Measurements from ENCODE around the gene ZNF862.

Gene ZNF862

GRCh38 chr7:149804106-149804505, 34.1 kb upstream of the ZNF862 start:
- ATAC-seq = no peak
- TF ChIP-seq POU6F1 (CRISPR knock-in tag; IDR thresholded peaks at IDR 0.05; ENCODE audit: borderline replicate concordance, low read depth) (no peak), TCF4 (CRISPR knock-in tag; IDR thresholded peaks at IDR 0.05; ENCODE audit: borderline replicate concordance) (no peak), ZNF565 (CRISPR knock-in tag; conservative IDR thresholded peaks at IDR 0.05; ENCODE audit: low read depth) (no peak), CSDC2 (CRISPR knock-in tag; IDR thresholded peaks at IDR 0.05) (no peak), CSRNP3 (CRISPR knock-in tag; IDR thresholded peaks at IDR 0.05) (no peak), TOX (CRISPR knock-in tag; IDR thresholded peaks at IDR 0.05; ENCODE audit: borderline replicate concordance) (no peak), SNAI2 (CRISPR knock-in tag; IDR thresholded peaks at IDR 0.05) (no peak), ARNTL (CRISPR knock-in tag; IDR thresholded peaks at IDR 0.05; ENCODE audit: borderline replicate concordance, low read depth) (no peak), ZFP3 (CRISPR knock-in tag; IDR thresholded peaks at IDR 0.05) (no peak), ZC3H10 (CRISPR knock-in tag; IDR thresholded peaks at IDR 0.05) (no peak), GLIS3 (CRISPR knock-in tag; IDR thresholded peaks at IDR 0.05) (no peak), ISL1 (CRISPR knock-in tag; IDR thresholded peaks at IDR 0.05) (no peak), PPARA (CRISPR knock-in tag; IDR thresholded peaks at IDR 0.05; ENCODE audit: borderline replicate concordance) (no peak), ESRRG (CRISPR knock-in tag; IDR thresholded peaks at IDR 0.05) (no peak), RARB (CRISPR knock-in tag; IDR thresholded peaks at IDR 0.05) (no peak)
- TF ChIP-seq, protein P1, sequence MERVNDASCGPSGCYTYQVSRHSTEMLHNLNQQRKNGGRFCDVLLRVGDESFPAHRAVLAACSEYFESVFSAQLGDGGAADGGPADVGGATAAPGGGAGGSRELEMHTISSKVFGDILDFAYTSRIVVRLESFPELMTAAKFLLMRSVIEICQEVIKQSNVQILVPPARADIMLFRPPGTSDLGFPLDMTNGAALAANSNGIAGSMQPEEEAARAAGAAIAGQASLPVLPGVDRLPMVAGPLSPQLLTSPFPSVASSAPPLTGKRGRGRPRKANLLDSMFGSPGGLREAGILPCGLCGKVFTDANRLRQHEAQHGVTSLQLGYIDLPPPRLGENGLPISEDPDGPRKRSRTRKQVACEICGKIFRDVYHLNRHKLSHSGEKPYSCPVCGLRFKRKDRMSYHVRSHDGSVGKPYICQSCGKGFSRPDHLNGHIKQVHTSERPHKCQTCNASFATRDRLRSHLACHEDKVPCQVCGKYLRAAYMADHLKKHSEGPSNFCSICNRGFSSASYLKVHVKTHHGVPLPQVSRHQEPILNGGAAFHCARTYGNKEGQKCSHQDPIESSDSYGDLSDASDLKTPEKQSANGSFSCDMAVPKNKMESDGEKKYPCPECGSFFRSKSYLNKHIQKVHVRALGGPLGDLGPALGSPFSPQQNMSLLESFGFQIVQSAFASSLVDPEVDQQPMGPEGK (CRISPR knock-in tag; IDR thresholded peaks at IDR 0.05; ENCODE audit: borderline replicate concordance) = no peak
- TF ChIP-seq, protein P2, sequence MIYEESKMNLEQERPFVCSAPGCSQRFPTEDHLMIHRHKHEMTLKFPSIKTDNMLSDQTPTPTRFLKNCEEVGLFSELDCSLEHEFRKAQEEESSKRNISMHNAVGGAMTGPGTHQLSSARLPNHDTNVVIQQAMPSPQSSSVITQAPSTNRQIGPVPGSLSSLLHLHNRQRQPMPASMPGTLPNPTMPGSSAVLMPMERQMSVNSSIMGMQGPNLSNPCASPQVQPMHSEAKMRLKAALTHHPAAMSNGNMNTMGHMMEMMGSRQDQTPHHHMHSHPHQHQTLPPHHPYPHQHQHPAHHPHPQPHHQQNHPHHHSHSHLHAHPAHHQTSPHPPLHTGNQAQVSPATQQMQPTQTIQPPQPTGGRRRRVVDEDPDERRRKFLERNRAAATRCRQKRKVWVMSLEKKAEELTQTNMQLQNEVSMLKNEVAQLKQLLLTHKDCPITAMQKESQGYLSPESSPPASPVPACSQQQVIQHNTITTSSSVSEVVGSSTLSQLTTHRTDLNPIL (CRISPR knock-in tag; IDR thresholded peaks at IDR 0.05; ENCODE audit: low read depth) = no peak

GRCh38 chr7:149806726-149807125, 31.4 kb upstream of the ZNF862 start:
- no peak; the same call in 2 of the 3 replicates for ATAC-seq
- no peak for TF ChIP-seq ZFP30 (CRISPR knock-in tag; IDR thresholded peaks at IDR 0.05)
- no peak for TF ChIP-seq TSHZ2 (CRISPR knock-in tag; IDR thresholded peaks at IDR 0.05)
- TF ChIP-seq, protein P2 (CRISPR knock-in tag; IDR thresholded peaks at IDR 0.05; ENCODE audit: low read depth) = no peak
- no peak for TF ChIP-seq ZNF8 (CRISPR knock-in tag; IDR thresholded peaks at IDR 0.05)
- no peak for TF ChIP-seq CSRNP3 (CRISPR knock-in tag; IDR thresholded peaks at IDR 0.05)
- no peak for TF ChIP-seq ISL1 (CRISPR knock-in tag; IDR thresholded peaks at IDR 0.05)
- no peak for TF ChIP-seq CSDC2 (CRISPR knock-in tag; IDR thresholded peaks at IDR 0.05)
- TF ChIP-seq ZFP3 (CRISPR knock-in tag; IDR thresholded peaks at IDR 0.05) = no peak

Measured in SK-N-SH treated with all-trans-retinoic acid at 6 μM for 48 hours (cell line).